Kidney epithelial cell (primary cell): ENCODE data around the gene IFRD1. TPM values are rescaled to one million over a fixed set of nuclear protein-coding genes. Genes with fewer than 3 reads are reported as not detected.

Source experiments
- DNase-seq: peaks from one replicate; pipeline ENCODE4 v3.0.0-alpha.2; 2010; ENCODE audit warnings: low read depth
- H3K27me3 ChIP-seq: 2 replicates; pipeline ENCODE4 v1.6.0; 2011; ENCODE audit warnings: low read length; ENCODE audit not compliant: control insufficient read depth, insufficient read depth
- H3K36me3 ChIP-seq: 2 replicates; pipeline ENCODE4 v1.5.1; 2011; ENCODE audit warnings: low read length; ENCODE audit not compliant: control insufficient read depth, insufficient read depth
- H3K4me3 ChIP-seq: 2 replicates; pipeline ENCODE4 v1.5.1; 2011; ENCODE audit warnings: low read depth, mild to moderate bottlenecking, control low read depth, low read length
- CTCF ChIP-seq: IDR thresholded peaks from 2 replicates; pipeline ENCODE4 v1.5.1; 2011; ENCODE audit warnings: mild to moderate bottlenecking, moderate library complexity, low read length, control low read depth, inconsistent platforms; ENCODE audit not compliant: insufficient read depth, poor library complexity, severe bottlenecking
- total RNA-seq: library from RNA; depleted of rRNA; stranded (reverse); fragments of >200 nt; gene quantifications from 2 replicates; pipeline ENCODE4 v1.2.3, GENCODE V29; 2015

The IFRD1 gene
- total RNA-seq, 1 donor from 2014 or later = 87.3 TPM

- no peak for DNase-seq
- TF ChIP-seq CTCF = no peak
These were observed 2.9 kb upstream of the IFRD1 start for GRCh38 chr7:112447406-112447805.

GRCh38 chr7:112448381-112448780 is 1.9 kb upstream of the IFRD1 start:
- H3K4me3 ChIP-seq = no peak overlapping the region
- no peaks in the 10 kb centered on the region for H3K36me3 ChIP-seq
- H3K27me3 ChIP-seq = no peaks in the 10 kb centered on the region
- no peak for DNase-seq
- TF ChIP-seq CTCF = no peak

More at GRCh38 chr7:112447406-112447805, 2.9 kb upstream of the IFRD1 start:
- Histone ChIP-seq H3K36me3 (no peaks in the 10 kb centered on the region), H3K27me3 (no peaks in the 10 kb centered on the region), H3K4me3 (no peak overlapping the region)

- Histone ChIP-seq H3K36me3 (no peaks in the 10 kb centered on the region), H3K4me3 (no peak overlapping the region), H3K27me3 (no peaks in the 10 kb centered on the region)
- no peak for TF ChIP-seq CTCF
- no peak for DNase-seq
These were observed 1.4 kb upstream of the IFRD1 start for GRCh38 chr7:112448891-112449290.

GRCh38 chr7:112449353-112449752 is 907 bp upstream of the IFRD1 start:
- Histone ChIP-seq H3K4me3 (peak overlapping the region; percentile 92), H3K27me3 (no peaks in the 10 kb centered on the region), H3K36me3 (no peaks in the 10 kb centered on the region)
- no peak for TF ChIP-seq CTCF
- no peak for DNase-seq

DNA sequence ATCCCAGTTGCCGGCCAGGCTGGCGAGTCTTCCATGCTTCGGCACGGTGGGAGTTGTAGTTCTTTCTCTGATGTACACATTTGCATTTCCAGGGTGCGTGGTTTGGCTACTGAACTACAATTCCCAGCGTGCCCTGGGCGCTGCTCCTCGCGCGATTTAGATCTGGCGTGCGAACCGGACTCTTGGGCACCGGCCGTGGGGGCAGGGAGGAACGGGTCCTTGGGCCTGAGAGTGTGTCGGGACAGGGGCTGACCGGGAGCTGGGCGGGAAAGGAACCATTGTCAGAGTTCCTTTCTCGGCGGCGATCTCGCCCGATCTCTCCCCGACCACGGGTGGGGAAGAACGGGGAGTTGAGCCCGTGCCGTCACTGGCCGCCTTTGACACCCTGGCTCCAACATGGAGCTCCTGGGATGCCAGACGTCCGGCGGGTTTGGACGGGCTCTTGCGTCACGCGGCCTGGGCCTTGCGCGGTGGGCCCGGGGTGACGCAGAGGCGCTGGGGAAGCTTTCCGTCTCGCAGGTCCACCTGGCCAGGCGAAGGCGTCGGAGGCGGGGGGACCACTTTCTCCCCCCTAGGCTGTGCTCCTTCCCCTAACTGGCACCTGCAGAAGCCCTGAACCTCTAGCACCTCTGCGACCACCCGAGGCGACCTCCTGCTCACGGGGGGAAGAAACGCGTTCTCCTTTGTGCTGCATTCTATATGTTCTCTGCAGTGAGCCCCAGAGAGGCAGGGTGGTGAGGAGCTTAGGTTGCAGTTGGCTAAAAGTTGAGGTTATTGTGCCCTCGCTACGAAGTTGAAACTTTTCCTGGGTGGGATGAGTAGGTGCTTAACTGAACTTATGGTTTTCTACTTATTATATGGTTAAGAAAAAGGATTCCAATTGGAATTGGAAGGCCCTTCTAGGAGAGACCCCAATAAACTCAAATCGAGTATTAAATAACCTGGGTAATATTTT is 824 bp downstream of the IFRD1 start:
- peak; percentile 84 for DNase-seq
- TF ChIP-seq CTCF = no peak
- Histone ChIP-seq H3K4me3 (peak overlapping the region; percentile 92), H3K27me3 (no peaks in the 10 kb centered on the region), H3K36me3 (no peaks in the 10 kb centered on the region)
